NCI-H748 (cell line): Measurements from ENCODE around the gene ZEB2.
A peak's percentile ranks its signal among the peaks of the same experiment; 100 is the strongest.

Experiments
- DNase-seq: peaks from one replicate; lab custom pipeline; 2025; ENCODE audit not compliant: unreplicated experiment; lab: John Stamatoyannopoulos, UW

ZEB2 gene

DNA sequence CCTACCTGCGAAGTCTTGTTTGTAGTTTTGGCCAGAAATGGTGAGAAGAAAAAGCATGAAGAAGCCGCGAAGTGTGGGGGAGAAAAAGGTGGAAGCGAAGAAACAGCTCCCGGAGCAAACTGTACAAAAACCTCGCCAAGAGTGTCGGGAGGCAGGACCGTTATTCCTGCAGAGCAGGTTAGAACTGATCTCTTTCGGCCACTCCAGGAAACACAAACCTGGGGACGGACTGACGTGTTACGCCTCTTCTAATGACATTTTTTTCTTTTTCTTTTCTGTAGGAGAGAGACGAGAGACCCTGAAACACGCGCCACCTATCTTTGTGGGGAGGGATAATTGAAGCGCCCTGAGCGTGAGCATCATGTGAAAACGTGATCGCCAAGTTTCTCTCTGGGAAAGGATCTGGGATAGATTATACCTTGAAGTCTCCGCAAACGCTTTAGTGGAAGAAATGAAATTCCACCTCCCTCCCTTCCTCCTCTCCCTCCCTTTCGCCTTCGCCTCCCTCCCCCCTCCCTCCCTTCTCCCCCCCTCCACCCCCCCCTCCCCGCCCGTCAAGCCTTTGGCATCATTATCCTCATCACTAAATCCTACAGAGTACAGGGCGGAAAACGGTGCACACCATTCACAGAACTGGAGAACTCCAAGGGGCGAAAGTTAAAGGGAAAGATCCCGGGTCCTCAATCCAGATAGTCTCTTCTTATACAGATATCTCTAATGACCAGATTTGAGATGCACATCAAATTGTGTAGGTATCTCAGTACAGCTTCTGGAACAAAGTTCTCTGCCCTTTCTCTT is at the start of gene ZEB2:
Gene ZEB2 (minus strand): TSS at position 186 of the 798 bp plus-strand sequence. CDS start 2,769 bp downstream, outside the sequence.
- DNase-seq = peak; percentile 70

DNA sequence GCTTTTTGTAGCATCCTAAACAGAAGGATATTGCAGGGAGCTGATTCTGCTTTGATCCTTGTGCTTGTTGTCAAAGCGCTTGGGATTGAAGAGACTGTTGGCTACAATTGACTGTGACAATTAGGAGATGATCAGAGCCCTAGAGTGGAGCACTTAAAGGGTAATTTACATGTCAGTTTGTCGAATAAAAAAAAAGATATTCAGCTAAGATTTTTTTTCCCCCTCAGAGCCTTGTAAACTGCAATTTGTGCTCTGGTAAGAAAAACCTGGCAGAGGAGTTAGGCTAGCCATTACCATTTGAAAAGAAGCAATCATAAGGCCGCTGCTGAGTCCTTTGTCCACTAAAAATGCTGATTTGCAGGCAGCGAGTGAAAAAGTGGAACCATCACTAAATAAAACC is 47.8 kb upstream of the ZEB2 start:
- DNase-seq = peak; percentile 72

DNA sequence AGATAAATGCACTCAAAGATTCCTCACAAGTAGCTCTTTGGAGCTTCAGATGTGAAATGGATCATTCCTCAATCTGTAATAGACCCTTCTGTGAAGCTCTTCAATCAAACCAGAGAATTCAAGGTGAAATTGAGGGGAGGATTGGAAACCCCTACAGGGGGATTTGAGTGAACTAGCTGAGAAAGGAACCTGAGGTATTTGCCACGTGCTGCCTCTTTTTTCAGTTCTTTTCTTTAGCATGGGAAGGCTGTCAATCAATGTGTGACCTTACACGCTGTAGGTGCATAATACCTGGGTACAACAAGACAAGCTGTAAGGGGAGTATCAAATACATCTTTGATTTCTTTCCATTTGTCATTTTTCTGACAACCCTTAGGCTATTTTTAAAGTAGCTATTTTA is 46.5 kb upstream of the ZEB2 start:
- no peak for DNase-seq

DNA sequence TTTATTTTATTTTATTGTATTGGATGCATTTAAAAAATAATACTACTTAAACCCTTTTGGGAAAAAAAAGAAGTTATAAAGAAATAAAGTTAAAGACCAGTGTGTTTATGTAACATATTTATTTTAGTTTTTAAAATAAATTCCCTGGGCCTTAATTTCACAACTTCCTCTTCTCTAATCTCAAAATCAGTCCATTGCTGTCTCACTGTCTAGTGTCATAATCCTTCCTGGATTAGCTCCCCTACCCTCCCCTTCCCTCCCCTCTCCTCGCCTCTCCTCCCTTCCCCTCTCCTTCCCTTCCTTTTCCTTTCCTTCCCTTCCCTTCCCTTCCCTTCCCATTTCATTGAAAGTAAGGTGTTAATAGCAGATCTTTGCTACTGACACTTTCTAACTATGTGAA is 40.3 kb upstream of the ZEB2 start:
- no peak for DNase-seq

DNA sequence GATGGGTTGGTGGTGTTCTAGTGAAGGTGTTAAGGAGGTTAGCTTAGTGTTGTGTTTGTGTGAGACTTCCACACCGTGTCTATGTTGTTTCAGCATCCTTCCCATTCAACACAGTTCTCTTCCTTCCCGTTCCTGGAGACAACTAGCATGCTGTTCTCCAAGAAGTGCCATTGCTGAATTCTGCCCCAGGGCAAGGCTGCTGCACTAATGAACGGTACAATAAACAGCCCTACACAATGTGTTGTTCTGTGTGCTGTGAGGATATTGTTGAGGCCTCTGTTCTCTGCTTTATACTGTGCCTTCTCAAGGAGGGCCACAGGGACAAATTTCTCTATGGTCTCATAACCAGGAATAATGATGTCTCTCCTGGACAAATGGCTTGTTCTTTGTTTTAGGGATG is 39.8 kb upstream of the ZEB2 start:
- no peak for DNase-seq

DNA sequence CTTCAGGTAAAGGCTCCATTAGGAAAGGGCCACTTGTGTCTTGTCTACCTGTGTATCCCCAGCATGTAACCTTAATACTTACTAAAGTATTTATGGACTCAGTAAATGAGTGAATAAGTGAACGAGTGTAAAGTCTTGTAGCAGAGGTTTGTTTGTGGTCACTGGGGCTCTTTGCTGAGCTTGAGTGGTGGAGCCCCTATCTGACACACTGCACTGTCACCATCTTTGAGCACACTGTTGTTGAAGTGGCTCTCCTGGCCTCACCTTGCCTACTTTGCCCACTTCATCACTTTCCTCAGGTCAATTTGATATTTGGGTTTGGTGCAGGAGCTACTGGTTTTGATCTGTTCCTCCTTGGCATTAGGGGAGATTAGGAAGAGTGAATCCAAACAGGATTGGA is 39.3 kb upstream of the ZEB2 start:
- DNase-seq = no peak

DNA sequence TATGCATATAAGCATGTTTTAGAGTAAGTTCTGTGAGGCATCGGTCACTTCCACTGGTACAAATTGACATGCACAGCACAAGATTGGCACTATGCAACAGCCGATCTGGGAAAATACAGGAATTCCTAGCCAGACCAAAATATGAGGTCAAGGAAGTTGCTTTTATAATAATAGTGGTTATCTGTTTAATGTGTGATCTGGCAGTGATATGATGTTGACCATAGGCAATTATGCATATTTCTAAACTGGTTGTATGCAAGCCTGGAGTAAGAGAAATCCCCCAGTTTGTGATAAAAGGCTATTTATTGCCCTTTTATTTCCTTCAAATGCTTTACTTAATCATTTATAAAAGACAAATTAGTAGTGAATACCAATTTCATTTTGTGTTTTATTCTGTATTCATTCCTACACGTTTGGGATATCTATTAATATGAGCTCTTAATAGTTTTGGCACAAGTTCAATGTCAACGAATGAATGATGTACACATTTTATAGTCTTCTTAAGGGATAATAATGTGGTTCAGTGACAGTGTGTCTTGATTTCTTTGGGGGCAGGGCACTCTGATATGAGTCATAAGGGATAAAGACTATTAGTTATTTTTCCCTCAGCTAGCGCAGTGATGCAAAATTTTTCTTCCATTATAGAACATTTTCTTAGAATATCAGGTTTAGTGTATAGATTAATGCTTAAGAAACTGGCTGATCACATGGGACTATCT is 34.7 kb upstream of the ZEB2 start:
- peak; percentile 48 for DNase-seq

DNA sequence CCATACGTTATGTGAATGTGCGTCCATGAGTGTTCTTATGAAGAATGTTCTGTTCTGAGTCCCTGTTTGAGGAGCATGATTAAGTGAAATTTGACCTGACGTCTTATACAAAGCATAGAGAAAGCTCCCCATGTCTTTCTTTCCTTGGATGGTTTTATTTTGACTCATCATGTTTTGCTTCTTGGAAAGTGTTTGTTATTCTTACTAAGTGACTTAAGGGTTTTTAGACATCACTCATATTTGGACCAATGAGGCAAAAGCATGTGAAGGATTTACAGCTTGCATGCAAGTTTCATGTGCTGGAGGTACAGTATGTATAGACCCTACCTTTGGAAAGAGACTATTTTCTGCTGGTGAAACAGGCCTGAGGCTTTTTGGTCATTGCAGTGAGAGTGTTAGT is 33.5 kb upstream of the ZEB2 start:
- no peak for DNase-seq

DNA sequence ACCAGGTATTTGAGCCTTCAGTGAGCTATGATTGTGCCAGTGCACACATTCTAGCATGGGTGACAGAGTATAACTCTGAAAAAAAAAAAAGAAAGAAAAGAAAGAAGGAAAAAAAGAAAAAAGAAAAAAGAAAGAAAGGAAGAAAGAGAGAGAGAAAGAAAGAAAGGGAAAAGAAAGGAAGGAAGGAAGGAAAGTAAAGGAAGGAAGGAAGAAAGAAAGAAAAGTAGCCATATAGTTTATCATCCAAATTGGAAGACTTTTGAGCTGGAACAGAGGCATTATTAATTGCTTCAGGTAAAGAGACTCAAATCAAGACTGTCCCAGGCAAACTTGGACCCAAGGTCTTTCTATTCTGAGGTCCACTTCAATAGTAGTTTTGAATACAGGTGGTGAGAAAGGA is 32.9 kb upstream of the ZEB2 start:
- DNase-seq = no peak

DNA sequence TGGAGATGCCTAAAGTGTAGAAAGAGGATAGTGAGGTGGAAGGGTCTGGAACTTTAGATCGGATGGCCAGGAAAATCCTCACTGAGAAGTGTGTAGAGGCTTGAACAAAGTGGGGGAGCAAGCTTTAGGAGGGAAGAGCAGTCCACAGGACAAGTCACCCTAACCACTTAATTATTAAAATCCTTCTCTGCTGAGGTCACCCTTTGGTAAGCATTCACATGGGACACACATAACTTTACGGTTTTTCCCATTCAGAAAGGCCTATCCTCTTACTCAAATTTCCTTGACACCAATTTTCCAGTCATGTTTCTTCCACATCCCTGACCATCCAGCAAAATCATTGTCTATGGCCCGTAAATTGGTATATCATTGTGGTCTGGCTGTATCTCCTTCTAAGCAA is 31.0 kb upstream of the ZEB2 start:
- no peak for DNase-seq

DNA sequence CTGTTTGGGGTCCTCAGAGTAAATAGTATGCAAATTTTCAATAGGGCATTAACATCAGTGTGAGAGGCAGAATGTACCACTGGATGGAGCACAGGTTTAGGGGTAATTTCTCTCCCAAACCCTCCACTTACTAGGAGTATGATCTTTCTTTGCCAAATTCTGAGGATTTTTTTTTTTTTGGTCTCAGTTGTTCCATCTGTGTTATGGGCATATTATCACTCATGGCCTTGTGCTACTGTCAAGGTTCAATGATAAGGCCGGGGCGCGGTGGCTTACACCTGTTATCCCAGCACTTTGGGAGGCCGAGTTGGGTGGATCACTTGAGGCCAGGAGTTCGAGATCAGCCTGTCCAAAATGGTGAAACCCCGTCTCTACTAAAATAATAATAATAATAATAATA is 30.2 kb upstream of the ZEB2 start:
- no peak for DNase-seq

DNA sequence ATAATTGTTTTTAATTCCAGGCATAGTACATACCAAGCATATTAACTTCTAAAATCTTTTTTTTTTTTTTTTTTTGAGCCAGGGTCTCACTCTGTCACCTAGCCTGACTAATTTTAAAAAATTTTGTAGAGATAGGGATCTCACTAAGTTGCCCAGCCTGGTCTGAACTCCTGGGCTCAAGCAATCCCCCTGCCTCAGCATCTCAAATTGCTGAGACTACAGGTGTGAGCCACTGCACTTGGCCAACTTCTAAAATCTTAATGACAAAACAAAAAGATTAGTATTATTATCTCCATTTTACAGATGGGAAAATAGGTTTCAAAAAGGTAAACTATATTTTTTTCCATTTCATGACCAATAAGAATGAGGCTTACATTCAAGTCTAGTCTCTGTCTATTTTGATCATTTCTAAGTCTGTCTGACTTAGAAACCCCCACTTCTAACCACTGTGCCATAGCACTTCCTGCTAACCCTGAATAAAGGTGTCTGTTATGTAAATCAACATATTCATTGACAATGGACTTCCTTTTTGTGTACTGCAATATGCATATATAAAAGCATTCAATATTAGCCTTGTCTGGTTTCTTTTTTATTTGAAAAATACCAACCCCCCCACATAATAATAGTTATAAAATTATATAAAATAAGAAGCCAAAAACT is 28.7 kb upstream of the ZEB2 start:
- DNase-seq = no peak

DNA sequence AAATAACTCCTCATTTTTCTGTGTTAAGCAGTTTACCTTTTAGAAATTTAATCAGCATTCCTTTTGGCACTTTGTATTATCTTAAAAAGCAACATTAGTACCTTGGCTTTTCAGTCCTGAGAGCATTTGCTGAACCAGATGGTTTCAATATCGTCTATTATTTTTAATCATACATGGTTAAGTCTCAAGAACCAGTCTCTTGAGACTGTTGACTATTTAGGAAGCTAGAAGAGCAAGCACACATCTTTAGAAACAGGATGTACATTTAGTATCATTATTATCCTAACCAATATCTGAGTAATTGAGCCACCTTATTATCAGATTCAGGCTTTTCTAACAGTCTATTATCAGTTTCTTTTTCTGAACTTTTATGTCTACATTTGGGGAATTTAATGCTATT is 28.2 kb upstream of the ZEB2 start:
- no peak for DNase-seq

DNA sequence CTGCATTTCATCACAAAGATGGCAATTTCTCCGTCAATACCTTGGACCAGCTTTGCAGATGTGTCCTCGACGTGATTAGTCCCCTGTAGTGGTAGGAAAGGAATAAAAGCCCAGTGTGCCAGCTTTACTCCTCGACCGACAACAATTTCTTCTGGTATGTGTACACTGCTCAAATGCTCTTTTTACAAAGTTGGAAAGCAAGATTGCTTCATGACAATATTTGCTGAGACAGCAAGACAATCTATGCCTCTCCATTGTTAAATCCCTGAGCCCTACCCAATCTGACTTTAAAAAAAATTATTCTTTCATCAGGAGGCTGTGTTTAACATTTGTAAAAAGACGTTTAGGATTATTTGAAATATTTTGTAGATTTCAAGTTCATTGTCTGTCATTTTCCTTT is 27.6 kb upstream of the ZEB2 start:
- DNase-seq = no peak

DNA sequence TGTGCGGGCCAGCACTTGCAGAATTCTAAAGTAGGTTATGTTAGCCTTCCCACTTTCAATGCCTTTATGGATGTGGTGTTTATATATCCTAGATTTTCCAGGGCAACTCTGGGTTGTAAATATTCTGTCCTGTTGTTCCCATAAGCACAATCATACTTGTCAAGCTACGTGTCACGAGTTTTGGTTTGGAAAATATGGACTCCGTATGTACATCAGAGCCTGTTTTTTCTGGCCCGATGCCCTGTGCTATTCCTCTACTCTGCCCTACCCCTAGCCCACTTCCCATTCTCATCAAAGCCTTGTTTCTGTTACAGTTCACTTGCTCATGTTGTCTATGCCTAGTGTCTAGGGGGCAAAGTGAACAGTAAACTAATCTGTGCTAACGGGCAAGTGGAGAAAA is 27.0 kb upstream of the ZEB2 start:
- no peak for DNase-seq

DNA sequence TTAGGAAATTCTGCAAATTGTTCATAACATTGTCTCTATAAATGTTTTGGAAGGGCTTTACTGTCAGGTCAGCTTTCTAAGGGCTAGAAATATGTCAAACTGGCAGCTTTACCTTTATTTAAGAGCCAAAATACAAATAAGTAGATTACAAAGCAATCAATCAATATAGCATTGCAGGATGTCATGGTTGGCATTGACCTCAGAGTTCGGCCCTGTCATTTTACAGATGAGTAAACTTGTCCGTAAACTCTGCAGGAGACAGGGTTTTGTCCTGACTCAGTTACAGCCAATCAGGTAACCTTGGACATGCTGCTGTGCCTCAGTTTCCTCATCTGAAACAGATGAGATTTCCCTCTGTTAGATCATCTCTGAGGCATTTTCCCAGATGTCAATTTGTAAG is 25.9 kb upstream of the ZEB2 start:
- DNase-seq = no peak

DNA sequence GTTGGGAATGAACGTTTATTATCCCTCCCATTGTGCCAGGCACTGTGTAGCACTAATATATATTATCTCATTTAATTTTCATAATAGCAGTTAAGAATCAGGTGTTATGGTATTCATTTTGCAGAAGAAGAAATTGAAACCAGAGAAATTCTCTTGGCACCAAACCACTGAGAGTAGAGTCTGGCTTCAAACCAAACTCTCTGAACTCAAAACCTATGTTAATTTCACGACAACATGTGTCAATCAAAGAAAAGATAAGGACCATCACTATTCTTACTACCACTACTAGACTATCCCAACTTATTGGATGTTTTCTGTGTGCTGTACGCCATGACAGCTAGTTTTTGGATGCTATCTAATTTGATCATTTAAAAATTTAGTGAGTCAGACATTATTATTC is 24.1 kb upstream of the ZEB2 start:
- no peak for DNase-seq

DNA sequence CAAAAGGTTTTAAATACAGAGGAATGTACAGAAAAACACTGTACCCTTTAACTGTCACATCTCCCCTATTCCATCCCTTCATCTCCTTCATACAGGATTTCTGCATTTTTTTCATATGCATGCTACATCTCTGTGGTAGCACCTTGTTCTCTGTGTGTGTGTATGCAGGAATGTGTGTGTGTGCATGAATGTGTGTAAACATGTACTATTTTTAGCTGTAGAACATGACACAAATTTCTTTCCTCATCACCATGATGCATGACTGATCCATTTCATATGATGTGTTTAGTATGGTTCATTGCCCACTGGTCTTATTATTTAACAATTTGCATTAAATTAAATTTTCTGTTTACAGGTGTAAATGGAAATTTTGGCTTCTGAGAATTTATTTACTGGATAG is 21.5 kb upstream of the ZEB2 start:
- DNase-seq = no peak

DNA sequence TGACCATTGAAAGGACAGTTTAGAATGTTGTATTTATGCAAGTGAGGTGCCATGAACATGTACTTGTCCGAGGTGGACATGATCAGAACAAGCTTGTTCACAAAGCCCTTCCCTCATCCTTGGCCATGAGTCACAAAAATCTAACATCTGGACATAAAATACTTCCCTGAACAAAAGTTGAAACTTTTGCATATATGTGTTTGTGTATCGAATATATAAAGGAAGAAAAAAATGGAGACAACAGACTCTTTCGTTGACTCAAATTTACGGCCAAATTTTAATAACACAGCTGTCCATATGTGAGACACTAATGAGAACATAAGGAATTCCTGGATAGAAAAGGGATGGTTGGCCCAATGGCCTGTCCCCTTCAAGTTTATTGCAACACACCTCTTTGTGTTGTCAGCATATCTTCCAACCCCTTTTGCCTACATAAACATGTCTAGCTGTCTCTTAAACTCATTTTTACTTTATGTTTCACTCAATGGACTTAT is 19.4 kb upstream of the ZEB2 start:
- DNase-seq = no peak

DNA sequence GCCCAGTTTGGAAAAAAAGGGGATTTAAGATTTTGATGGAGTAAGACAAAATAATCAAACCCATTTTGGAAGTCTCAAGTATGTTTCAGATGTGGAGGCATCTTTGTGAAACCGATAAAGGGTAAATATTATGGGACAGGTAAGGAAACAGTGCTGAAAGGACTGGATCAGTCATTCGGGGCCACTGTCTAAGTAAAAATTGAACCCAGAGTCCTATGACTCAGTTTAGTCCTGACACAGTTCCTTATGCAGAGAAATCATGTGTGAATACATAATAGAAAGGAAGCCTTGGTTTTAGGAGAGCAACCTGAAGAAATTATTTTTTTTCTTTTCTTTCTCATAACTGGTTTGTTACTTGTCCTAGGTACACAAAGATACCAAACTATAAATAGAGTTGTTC is 15.4 kb upstream of the ZEB2 start:
- no peak for DNase-seq

DNA sequence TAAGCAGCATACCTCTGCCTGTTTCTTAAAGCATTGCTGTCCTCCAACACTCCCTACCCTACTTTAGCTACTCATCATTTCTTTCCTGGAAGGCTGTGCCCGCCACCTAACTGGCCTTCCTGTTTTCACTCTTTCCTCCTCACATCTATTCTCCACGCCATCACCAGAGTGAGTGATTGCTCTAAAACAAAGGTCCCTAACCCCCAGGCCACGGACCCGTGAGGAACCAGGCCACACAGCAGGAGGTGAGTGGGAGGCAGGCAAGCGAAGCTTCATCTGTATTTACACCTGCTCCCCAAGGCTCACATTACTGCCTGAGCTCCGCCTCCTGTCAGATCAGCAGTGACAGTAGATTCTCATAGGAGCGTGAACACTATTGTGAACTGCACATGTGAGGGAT is 13.3 kb upstream of the ZEB2 start:
- DNase-seq = no peak

DNA sequence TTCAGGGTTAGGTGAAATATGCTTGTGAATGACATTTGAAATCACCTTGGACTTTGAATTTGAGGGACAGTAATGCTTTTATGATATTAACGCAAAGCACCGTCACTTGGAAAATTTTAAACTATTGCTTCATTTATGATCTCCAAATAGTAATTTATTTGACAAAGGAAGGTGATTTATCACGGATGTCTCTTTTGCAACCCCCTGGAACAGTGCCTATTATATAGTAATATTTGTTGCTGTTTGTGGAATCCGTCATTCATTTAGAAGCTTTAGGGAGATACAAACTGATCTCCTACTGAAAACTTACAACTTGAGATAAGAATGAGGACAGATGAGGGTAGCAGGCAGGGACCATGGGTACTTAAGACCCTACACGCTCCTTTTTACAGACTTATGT is 10.7 kb upstream of the ZEB2 start:
- DNase-seq = no peak
